GM12891 (cell line): Measurements from ENCODE around the gene GHRHR.

Experiments
- PAX5 ChIP-seq: IDR thresholded peaks from 2 replicates; pipeline ENCODE4 v1.6.1; 2011; ENCODE audit warnings: low read length, moderate library complexity, mild to moderate bottlenecking; ENCODE audit not compliant: insufficient read depth, severe bottlenecking
- POLR2A ChIP-seq: IDR thresholded peaks from 2 replicates; pipeline ENCODE4 v1.6.1; 2011; ENCODE audit warnings: low read depth, low read length, control low read depth
- POLR2AphosphoS5 ChIP-seq: IDR thresholded peaks from 2 replicates; pipeline ENCODE4 v1.6.1; 2011; ENCODE audit warnings: low read depth, low read length, control low read depth
- POU2F2 ChIP-seq: IDR thresholded peaks from 2 replicates; pipeline ENCODE4 v1.6.1; 2011; ENCODE audit warnings: low read depth, mild to moderate bottlenecking, control low read depth, low read length, moderate library complexity
- SPI1 ChIP-seq: IDR thresholded peaks from 2 replicates; pipeline ENCODE4 v1.6.1; 2011; ENCODE audit warnings: low read depth, low read length, control low read depth
- TAF1 ChIP-seq: IDR thresholded peaks from 2 replicates; pipeline ENCODE4 v1.6.1; 2011; ENCODE audit warnings: low read depth, low read length, control low read depth

- TF ChIP-seq POLR2AphosphoS5 (no peak), POLR2A (no peak), TAF1 (no peak), POU2F2 (no peak), PAX5 (no peak), SPI1 (no peak)
Observed at GRCh38 chr7:30918676-30919075, 45.1 kb upstream of the GHRHR start.
